ENCODE results near the gene PNP. TPM values are rescaled to one million over a fixed set of nuclear protein-coding genes. Genes with fewer than 3 reads are reported as not detected.
A peak's percentile ranks its signal among the peaks of the same experiment; 100 is the strongest.

The PNP gene
- total and polyA plus RNA-seq, 8 donors = 6.2 to 24.0 (median 9.2) TPM

- Histone ChIP-seq H3K27me3 (no peaks in the 10 kb centered on the region), H3K9me3 (no peaks in the 10 kb centered on the region), H3K4me1 (no peaks in the 10 kb centered on the region), H3K36me3 (no peaks in the 10 kb centered on the region), H3K27ac (no peak overlapping the region), H3K4me3 (peak overlapping the region in 2 of 4 donors; percentile 13 to 20)
- ATAC-seq = peak in 2 of 4 donors; percentile 19 to 32
- WGBS, 2 donors = 32 to 33% methylated on average over 44 of the region's 44 CpGs
- no peak for TF ChIP-seq CTCF (IDR thresholded peaks at IDR 0.05)
- DNase-seq = peak in 1 of 6 donors; percentile 54
- intact Hi-C loops (cut with DNase I) = no loop called here
- FAIRE-seq = no peak
Measured at GRCh38 chr14:20434701-20435581, 34.3 kb upstream of the PNP start.

GRCh38 chr14:20435582-20436362 is 33.4 kb upstream of the PNP start, which contains the start of gene KLHL33:
KLHL33 (minus strand) TSS chr14:20436166; CDS start chr14:20435811, 355 bp downstream.
- Histone ChIP-seq H3K9me3 (no peaks in the 10 kb centered on the region), H3K4me1 (no peaks in the 10 kb centered on the region), H3K27me3 (no peaks in the 10 kb centered on the region), H3K27ac (no peak within 1 kb of the TSS), H3K4me3 (peak within 1 kb of the TSS in 2 of 4 donors; percentile 13 to 20), H3K36me3 (no peaks in the 10 kb centered on the region)
- WGBS, 2 donors = 73 to 79% methylated on average over 17 of the region's 17 CpGs
- no peak for ATAC-seq
- intact Hi-C loops (cut with DNase I) = no loop called here
- TF ChIP-seq CTCF (IDR thresholded peaks at IDR 0.05) = no peak
- no peak for FAIRE-seq
- DNase-seq = no peak

- FAIRE-seq (no peak), DNase-seq (no peak), ATAC-seq (no peak)
- intact Hi-C loops (cut with DNase I) = no loop called here
- no peaks in the 10 kb centered on the region for H3K36me3 ChIP-seq
- no peak overlapping the region for H3K4me3 ChIP-seq
- H3K27ac ChIP-seq = no peak overlapping the region
- H3K27me3 ChIP-seq = no peaks in the 10 kb centered on the region
- WGBS, 2 donors = 77 to 79% methylated on average over 4 of the region's 4 CpGs
- TF ChIP-seq CTCF (IDR thresholded peaks at IDR 0.05) = no peak
- H3K4me1 ChIP-seq = no peaks in the 10 kb centered on the region
- H3K9me3 ChIP-seq = no peaks in the 10 kb centered on the region
Measured at GRCh38 chr14:20436363-20436755, 32.8 kb upstream of the PNP start.

- Histone ChIP-seq H3K9me3 (no peaks in the 10 kb centered on the region), H3K27ac (no peak overlapping the region), H3K4me1 (no peaks in the 10 kb centered on the region), H3K36me3 (no peaks in the 10 kb centered on the region), H3K27me3 (no peaks in the 10 kb centered on the region), H3K4me3 (no peak overlapping the region)
- no peak for FAIRE-seq
- WGBS, 2 donors = 69 to 78% methylated on average over 7 of the region's 7 CpGs
- ATAC-seq = no peak
- intact Hi-C loops (cut with DNase I) = no loop called here
- no peak for TF ChIP-seq CTCF (IDR thresholded peaks at IDR 0.05)
- no peak for DNase-seq
Measured at GRCh38 chr14:20438664-20439063, 30.5 kb upstream of the PNP start.
